GM18858 (cell line): ENCODE measurements around the gene ITFG1.
"Not testable (repeated sequence)": the region's sequence is repeated elsewhere in the genome, so short reads cannot be mapped to it uniquely, and the experiment has no call there.

Source experiments
- ATAC-seq: cut with Tn5 transposase; IDR thresholded peaks from one replicate; pipeline ENCODE4 v1.9.1; 2021; ENCODE audit not compliant: unreplicated experiment

Gene ITFG1

GRCh38 chr16:47250983-47251382 is 209.9 kb downstream of the ITFG1 start:
- ATAC-seq, result no peak

DNA sequence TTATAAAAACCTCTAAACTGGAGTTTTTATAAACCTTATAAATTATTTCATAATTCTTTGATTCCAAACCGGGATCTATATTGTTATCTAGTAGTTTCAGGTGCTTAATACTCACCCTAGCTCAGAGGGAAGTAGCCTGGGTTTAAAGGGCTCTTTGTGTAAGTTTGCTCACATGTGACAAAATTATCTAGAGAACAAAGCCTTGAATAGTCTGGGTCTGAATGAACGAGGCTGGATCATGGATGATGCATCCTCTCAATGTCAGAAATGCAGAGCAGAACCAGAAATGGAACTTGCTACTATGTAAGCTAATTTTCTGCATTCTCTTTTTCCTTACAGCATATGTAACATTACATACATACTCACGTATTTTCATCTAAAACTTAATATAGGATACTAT is 213.2 kb downstream of the ITFG1 start:
- no peak for ATAC-seq

GRCh38 chr16:47244206-47244605 is 216.7 kb downstream of the ITFG1 start:
- ATAC-seq, result no peak

DNA sequence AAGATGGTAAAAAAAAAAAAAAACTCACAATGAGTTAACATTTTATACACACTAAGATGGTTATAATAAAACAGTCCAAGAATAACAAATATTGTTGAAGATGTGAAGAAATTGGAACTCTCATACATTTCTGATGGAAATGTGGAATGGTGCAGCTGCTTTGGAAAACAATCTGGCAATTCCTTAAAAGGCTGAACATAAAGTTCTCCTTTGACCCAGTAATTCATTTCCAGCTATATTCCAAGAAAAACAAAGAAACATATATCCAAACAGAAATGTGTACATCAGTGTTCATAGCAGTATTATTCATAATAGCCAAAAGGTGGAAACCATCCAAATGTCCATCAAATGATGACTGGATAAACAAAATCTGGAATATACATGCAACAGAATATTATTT is 219.8 kb downstream of the ITFG1 start:
- no peak for ATAC-seq

DNA sequence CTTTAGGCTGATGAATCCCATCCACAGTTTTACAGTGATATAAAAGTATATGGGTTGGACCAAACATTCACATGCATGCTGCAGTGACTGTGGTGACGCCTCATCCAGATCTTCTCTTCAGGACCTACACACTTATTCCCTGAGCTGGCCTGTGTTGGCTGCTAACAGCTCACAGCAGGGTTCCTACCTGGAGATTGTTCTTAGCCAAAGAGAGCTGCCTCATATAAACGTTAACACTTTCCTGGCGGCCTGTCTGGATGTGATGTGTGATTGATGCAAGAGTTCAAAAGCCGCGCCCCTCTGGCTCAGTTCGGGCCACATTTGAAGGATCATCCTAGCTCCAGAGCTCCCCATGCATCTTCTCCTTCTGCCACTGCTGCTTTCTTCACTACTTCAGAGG is 224.1 kb downstream of the ITFG1 start:
- no peak for ATAC-seq

- no peak for ATAC-seq
Measured at GRCh38 chr16:47230296-47230695, 230.6 kb downstream of the ITFG1 start.

DNA sequence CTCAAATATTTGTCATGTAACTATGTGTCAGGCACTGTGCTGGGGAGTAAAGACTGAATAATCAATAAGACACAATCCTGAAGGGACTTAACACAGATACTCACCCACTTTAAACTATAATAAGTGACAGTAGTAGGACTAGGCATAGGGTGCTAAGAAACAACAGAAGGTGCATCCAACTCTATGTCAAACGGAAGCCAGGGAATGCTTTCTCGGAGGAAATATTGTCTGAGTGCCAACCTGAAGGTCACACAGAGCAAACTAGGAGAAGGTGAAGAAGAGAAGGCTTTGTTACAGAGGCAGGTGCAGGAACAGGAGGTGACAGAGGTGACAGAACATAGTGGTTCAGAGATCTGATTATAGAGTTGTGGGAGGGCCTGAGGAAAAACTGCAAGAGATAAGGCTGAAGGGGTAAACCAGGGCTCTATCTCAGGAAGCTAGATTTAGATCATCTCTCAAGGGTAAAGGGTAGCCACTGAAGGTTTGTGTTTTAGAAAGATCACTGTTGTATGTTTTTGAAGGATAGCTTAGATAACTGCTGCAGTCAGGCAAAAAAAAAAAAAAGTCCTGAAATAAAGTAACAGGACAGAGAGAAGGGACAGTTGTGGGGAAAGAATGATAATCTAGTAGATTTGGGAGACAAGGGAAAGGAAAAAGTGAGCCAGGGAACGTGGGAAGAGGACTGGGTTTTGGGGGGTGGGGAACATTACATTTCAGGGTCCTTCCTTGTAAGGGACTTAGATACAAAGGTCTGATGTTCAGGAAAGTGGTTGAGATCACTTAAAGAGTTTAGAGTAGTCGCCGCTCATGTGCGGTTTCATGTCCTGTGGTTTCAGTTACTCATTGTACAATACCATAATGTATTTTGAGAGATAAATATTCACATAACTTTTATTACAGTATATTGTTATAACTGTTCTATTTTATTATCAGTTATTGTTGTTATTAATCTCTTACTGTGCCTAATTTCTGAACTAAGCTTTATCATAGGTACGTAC is 231.5 kb downstream of the ITFG1 start:
- no peak for ATAC-seq

DNA sequence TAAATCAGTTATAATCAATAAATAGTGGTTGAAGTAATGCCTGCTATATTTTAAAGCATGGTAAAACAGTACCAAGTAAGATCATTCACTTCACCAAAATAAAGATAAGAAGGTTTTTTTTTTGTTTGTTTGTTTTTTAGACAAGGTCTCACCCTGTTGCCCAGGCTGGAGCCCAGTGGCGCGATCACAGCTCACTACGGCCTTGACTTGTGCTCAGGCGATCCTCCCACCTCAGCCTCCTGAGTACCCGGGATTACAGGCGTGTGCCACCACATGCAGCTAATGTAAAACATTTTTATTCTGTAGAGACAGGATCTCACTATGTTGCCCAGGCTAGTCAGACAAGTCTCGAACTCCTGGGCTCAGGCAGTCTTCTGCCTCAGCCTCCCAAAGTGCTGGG is 232.6 kb downstream of the ITFG1 start:
- no peak for ATAC-seq

DNA sequence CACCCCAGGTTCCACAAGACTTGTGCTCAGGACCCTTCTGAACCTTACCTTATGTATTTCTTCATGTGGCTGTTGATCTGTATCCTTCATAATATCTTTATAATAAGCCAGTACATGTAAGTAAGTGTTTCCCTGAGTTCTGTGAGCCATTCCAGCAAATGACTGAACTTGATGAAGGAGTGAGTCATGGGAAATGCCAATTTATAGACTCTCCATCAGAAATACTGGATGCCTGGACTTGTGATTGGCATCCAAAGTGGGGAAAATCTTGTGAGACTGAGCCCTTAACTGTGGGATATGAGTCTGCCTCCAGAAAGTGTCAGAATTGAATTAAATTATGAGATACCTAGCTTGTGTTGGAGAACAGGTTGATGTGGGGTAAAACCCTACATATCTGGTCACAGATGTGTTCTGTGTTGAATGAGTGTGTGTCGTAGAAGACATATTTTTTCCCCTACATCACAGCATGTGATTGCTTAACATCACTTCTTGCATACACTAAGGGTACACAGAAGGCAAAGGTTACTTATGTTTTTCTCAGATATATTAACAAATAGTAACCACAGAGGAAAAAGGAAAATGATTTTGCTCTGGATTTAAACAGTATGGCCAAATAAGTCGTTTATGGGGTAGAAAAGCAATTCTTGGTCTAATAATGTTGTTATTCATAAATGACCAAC is 247.0 kb downstream of the ITFG1 start:
- no peak for ATAC-seq

DNA sequence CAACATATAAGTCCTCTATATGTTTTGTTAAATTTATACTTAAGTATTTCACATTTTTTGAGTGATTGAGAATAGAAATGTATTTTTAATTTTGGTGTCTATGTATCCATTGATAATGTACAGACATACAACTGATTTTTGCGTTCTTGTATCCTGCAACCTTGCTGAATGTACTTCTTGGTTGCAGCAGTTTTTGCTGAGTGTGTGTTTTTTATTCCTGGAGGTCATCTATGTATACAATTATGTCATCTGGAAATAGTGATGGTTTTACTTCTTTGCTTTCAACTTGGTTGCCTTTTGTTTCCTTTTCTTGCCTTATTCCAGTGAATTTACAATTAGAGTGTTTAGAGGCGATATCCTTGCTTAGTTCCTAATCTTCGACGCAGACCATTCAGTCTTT is 249.6 kb downstream of the ITFG1 start:
- no peak for ATAC-seq

DNA sequence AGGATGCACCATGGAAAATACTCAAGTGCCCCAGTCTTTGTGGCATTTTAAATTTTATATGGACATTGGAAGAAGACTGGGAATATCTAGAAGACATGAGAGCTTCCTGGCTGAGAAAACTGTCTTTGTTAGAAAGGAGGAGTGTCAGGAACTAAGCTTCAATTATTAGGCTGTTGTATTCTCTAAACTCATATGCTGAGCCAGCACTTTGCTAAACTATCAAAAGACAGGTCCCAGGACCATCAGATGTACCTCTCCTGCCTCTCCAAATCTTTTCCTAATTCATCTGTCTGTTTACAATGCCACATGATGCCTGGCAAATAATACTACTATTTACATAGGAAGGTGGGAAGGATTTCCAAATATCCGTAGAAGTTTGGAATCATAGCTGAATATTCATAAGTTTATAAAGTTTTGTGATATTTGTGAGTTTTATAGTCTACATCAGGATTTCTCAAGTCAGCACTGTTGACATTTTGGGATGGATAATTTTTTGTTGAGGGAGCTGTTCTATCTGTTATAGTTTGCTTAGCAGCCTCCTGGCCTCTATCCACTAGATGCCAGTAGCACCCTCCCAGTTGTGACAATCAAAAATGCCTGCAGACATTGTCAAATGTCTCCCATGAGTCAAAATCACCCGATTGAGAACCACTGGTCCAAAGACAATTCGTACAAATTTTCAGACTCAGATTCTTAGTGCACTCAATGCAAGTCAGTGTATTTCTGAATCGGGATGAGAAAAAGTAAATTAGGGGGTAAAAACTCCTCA is 255.9 kb downstream of the ITFG1 start:
- no peak for ATAC-seq

GRCh38 chr16:47203433-47203832 is 257.4 kb downstream of the ITFG1 start:
- not testable (repeated sequence) for ATAC-seq

- ATAC-seq, result no peak
Measured at GRCh38 chr16:47198180-47198575, 262.7 kb downstream of the ITFG1 start.

- ATAC-seq, result no peak
Measured at GRCh38 chr16:47197536-47198179, 263.2 kb downstream of the ITFG1 start.

- ATAC-seq, result no peak
Measured at GRCh38 chr16:47196457-47196856, 264.4 kb downstream of the ITFG1 start.

DNA sequence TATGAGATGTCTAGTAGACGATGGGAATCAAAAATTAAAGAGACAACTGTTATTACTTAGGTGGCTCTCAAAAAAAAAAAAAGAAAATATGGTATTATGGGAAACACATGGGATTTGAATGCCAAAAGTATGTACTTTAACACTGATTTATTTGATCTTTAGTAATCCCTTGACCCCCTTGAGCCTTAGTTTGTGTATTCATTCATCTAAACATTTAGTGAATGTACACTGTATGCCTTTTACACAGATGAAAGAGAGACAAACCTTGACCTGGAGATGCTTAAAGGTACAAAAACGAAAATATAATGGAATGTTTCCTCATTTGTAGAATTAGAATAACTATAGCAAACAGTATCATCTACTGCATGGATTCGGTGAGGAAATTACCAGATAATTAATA is 278.5 kb downstream of the ITFG1 start:
- no peak for ATAC-seq

- ATAC-seq, result not testable (repeated sequence)
Measured at GRCh38 chr16:47181066-47181465, 279.8 kb downstream of the ITFG1 start.

DNA sequence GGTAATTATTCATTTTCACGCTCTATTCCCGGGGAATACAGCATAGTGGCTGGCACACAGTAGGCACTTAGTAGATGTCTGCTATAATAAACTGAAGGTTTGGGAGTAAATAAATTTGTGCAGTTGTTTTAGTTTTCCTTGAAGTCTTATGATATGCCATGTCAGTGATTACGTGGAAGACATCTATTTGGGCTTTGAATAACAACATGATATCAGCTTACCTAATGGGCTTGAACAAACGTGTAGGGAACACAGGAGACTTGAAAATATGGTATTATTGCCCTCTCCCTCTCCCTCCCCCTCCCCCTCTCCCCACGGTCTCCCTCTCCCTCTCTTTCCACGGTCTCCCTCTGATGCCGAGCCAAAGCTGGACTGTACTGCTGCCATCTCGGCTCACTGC is 280.8 kb downstream of the ITFG1 start:
- ATAC-seq, result no peak

GRCh38 chr16:47175152-47175551 is 285.7 kb downstream of the ITFG1 start:
- no peak for ATAC-seq

GRCh38 chr16:47162670-47163420 is 298.0 kb downstream of the ITFG1 start:
- no peak for ATAC-seq
